HL-60/S4 treated with retinoic acid at 250 ng/mL for 4 days and 3 days (cell line): Measurements from ENCODE around the gene EHMT2.
"Not testable (repeated sequence)": the region's sequence is repeated elsewhere in the genome, so short reads cannot be mapped to it uniquely, and the experiment has no call there.

Experiments used
- in situ Hi-C: fragments of 300-500 bp; cut with MboI; formaldehyde crosslinking; loops from 2 replicates; pipeline ENCODE4 v1.7.0; 2022; ENCODE audit warnings: low sequenced_read_pairs

Gene EHMT2

DNA sequence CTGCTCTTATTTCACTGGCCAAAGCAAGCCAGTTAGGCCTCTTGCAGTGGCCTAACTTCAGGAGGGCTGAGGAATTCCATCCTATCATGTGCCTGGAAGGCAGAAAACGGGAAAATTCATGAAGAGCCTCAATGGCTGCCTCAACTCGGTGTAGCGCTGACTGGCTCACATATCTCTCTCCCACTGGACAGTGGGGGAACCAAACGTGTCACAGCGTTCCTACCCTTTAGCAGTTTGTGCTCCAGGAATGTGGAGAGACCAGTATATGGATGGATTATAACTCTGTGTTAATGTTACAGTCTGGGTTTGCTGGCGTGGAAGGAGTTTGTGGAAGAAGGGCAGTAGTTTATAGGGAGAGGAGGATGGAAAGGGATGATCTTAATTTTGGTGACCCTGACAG is 18.3 kb upstream of the EHMT2 start:
- in situ Hi-C loops = no loop called here

DNA sequence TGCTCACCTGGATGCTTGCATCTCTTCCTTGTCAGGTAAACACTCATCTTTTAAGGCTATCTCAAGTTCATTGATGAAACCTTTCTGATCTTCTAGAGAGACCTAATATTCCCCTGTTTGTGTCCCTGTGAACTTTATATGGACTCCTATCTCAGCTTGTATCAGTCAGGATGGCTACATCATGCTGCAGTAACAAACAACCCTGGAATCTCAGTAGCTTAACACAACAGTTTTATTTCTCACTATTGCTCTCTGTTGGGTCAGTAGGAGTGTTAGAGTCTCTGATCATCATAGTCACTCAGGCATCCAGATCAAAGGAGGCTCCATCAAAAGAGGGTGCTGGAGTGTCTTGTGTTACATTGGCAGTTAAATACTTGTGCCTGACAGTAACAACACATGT is 17.9 kb upstream of the EHMT2 start:
- in situ Hi-C loops = no loop called here

DNA sequence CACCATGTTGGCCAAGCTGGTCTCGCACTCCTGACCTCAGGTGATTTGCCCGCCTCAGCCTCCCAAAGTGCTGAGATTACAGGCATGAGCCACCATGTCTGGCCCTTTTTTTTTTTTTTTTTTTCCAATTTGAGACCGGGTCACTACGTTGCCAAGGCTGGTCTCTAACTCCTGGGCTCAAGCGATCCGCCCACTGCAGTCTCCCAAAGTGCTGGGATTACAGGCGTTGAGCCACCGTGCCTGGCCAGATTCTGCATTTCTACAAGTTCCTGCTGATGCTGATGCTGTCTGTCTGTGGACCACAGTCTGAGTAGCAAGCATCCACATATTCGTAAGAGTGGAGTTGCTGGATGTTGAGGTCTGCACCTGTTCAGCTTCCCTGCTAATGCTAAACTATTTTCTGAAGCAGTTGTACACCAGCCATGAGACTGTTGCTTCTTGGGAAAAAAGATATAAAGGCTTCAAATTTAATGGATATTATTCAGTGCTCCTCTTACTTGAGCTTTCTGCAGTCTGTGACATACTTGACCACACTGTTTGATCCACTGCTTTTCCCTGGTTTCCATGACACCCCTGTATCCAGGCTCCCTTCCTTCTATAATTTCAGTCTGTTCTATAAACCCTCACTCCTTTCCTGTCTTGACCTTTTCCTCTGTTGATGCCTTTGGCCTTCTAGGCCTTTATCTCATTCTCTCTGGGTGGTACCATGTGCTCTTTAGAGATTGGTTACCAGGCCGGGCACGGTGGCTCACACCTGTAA is 14.5 kb upstream of the EHMT2 start:
- in situ Hi-C loops = no loop called here

DNA sequence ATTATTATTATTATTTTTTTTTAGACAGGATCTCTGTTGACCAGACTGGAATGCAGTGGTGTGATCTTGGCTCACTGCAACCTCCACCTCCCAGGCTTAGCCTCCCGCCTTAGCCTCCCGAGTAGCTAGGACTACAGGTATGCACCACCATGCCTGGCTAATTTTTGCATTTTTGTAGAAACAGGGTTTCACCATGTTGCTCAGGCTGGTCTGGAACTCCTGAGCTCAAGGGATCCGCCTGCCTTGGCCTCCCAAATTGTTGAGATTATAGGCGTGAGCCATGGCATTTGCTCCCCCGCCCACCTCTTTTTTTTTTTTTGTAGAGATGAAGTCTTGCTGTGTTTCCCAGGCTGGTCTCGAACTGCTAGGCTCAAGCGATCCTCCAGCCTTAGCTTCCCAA is 11.8 kb upstream of the EHMT2 start:
- in situ Hi-C loops = not testable (repeated sequence)

DNA sequence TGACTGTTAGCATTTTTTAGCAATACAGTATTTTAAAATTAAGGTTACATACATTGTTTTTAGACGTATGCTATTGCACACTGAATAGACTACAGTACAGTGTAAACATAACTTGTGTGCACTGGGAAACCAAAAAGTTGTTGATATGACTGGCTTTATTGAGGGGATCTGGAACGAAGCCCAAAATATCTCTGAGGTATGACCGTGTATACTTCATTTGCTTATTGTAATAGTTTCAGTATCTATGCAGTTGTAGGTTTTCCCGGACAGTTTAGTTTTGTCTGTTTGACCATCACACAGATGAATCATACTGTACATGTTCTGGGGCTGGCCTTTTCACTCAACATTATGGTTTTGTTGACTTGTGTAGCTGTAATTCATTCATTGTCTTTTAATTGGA is 11.3 kb upstream of the EHMT2 start:
- in situ Hi-C loops = no loop called here

DNA sequence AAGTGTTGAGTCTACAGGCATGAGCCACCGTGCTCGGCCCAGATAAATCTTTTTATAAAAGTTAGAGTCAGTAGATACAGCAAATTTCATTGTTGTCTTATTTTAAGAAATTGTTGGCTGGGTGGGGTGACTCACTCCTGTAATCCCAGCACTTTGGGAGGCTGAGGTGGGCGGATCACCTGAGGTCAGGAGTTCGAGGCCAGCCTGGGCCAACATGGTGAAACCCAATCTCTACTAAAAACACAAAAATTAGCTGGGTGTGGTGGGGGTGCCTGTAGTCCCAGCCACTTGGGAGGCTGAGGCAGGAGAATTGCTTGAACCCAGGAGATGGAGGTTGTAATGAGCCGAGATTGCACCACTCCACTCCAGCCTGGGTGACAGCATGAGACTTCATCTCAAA is 10.8 kb upstream of the EHMT2 start:
- in situ Hi-C loops = not testable (repeated sequence)

DNA sequence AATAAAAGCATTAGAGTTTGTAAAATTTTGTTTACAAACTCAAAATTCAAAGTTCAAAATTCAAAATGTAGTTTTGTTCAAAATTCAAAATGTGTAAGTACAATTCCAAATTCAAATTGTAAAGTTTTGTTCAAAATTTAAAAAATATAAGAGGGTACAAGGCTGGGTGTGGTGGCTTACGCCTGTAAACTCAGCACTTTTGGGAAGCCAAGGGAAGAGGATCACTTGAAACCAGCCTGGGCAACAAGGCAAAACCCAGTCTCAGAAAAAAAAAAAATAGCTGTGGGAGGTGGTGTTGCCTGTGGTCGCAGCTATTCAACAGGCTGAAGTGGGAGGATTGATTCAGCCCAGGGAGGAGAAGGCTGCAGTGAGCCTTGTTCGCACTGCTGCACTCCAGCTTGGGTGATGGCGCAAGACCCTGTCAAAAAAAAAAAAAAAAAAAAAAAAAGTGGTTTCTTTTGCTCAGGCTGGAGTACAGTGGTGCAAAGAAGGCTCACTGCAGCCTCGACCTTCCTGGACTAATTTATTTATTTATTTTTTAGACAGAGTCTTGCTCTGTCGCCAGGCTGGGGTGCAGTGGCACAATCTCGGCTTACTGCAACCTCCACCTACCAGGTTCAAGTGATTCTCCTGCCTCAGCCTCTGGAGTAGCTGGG is 9.8 kb upstream of the EHMT2 start:
- in situ Hi-C loops = no loop called here

DNA sequence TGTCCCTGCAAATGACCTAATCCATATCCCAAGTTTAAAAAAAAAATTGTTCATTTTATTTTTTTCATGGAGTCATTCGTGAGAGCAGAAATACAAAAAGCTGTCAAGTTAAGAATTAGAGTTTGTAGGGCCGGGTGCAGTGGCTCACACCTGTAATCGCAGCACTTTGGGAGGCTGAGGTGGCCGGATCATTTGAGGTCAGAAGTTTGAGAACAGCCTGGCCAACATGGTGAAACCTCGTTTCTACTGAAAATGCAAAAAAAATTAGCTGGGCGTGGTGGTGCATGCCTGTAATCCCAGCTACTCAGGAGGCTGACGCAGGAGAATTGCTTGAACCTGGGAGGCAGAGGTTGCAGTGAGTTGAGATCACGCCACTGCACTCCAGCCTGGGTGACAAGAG is 9.2 kb upstream of the EHMT2 start:
- in situ Hi-C loops = not testable (repeated sequence)

DNA sequence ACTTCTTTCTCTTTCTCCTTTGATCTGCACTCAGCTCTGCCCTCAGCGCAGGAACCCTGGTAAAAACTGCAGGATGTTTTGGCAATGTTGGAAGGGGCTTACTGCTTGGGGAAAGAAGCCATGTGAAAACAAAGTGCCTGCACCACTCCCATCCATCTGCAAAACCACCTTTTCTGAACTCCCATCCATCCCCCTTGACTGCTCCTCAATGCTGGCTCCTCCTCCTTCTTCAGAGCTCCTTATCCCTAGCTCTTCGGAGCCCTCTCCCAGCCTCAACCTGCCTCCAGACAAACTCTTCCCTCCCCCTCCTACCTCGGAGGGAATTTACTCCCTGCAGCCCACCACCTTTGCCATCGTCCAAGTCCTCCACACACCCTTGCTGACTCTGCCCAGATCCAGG is 8.6 kb upstream of the EHMT2 start:
- in situ Hi-C loops = no loop called here

DNA sequence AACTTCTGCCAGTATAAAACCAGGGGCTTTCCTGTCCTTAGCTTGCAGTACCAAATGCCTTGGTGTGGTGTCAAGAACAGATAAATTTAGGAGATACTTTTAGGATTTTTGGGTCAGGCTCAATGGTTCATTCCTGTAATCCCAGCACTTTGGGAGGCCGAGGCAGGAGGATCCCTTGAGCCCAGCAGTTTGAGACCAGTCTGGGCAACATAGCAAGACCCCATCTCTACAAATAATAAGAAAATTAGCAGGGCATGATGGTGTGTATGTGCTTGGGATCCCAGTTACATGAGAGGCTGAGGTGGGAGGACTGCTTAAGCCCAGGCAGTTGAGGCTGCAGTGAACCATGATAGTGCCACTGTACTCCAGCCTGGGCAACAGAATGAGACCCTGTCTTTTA is 7.5 kb upstream of the EHMT2 start:
- in situ Hi-C loops = no loop called here

DNA sequence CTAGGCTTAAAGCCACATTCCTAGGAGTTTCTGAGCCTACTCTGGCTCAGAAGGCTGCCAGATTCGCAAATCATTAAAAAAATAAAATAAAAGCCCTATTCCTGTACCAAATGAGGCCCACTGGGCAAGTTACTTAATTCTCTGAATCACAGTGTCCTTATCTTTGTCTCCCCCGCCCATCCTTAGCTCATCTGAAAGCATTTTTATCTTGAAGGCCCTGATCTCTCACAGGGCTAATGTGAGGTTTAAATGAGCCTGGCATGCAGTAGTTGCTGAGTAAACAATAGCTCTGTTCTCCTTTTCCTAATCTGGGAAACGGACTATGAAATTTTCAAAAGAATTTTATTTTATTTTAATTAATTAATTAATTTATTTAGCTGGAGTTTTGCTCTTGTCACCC is 6.5 kb upstream of the EHMT2 start:
- in situ Hi-C loops = no loop called here

DNA sequence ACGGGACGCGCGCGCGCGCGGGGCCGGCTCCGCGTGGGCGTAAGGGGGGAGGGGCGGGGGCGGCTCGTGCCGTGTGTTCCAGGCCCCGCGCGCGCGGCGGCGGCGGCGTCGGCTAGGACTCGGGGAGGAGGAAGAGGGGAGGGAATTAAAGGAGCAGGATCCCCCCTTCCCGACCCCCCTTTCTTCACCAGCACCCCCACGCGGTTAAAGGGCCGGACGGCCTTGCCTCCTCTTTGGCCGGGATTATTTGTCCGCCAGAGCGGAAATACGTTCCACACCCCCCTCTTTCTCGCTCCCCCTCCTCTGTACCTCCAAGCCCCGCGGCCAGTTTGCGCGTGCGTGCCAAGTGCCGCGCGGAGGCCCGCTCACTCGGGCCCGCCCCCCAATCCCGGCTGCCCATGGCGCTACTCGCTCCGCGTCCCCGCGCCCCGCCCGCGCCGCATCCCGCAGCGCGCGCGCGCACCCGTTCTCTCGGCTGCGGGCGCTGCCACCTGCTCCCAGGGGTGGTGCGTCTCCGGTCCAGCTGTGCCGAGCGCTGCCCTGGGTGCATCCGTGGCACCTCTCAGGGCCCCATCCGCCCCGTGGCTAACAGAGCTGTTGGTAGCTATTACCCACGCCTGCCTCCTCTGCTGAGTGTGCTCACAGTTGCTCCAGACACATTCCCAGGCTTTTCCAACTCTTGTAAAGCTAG is 4.6 kb upstream of the EHMT2 start, which contains the start of gene ZBTB12:
Gene ZBTB12, minus strand, starts transcription at position 134 of the 691 bp plus-strand sequence. CDS start 781 bp downstream, outside the sequence.
- in situ Hi-C loops = no loop called here

DNA sequence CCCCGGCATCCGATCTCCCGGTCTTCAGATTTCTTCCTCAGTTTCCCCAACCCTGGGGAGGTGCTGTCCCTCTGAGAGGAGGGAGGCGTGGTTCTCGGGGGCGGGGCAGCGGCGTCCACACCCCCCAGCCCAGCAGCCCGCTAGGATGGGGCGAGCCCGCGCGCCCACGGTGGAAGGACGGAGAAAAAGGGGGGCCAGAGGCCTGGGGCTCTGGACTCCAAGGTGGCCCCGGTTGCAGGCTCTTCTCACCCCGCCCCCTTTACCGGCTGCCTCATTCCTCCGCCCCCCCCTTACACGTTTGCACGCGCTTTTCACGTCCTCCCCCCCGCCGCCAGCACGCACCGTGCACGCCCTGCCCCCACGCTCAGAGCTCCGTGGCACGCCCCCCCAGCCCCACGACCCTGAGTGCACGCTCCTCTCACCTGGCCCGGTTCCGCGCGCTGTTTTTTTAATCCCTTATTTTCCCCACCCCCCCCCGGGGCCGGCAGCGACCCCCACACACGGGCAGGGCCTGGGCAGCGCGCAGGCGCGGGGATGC is 4.0 kb upstream of the EHMT2 start:
- in situ Hi-C loops = no loop called here

DNA sequence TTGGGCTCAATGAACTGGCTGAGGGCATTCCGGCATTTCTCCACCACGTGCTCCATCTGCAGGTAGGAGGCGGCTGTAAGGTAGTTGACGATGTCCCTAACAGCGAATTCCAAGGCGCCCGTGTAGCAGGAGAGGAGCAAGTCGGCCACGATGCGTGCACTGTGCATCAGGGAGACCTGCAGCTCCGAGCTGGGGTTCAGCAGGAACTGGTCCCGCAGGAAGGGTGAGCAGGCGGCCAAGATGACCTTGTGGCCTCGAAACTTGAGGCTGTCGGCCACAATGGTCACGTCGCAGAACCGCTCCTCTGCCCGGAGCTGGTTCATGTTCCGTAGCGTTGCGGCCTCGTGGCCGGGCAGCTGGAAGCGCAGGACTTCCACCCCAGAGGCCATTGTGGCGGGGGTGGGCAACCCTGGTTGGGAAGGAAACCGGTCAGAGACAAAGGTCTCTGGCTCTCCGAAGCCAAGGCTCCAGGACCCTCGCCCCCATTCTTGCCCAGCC is 3.5 kb upstream of the EHMT2 start:
- in situ Hi-C loops = no loop called here

DNA sequence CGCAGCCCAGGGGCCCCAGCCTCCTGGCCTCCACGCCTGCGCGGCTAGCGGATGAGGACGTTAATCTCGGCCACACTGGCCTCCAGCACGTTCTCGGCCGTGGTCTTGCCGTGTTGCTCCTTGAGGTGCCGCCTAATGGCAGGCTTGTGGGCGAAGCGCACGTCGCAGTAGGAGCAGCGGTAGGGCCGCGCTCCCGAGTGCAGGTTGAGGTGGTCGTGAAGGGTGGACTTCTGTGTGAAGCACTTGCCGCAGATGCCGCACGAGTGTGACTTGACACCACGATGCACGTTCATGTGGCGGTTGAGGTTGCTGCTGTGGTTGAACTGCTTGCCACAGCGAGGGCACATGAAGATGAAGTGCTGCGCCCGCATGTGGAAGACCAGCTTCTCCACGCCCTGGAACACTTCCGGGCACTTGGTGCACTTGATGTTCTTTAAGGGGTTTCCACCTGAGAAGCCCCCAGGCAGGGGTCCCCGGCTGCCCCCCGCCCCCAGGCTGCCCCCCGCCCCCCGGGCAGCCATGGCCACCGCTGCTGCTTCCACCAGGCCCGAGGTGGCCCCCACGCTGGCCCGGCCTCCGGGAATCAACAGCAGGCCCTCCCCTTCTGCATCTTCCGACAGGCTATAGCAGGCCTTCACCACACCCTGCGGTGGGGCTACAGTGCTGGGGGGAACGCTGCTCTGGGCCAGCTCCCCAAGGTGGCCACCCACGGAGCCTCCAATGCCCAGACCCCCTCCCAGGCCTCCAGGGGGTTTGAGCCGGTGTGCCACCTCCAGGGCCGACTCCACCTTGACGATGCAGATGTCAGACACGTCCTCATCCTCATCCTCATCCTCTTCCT is 2.6 kb upstream of the EHMT2 start:
- in situ Hi-C loops = no loop called here

DNA sequence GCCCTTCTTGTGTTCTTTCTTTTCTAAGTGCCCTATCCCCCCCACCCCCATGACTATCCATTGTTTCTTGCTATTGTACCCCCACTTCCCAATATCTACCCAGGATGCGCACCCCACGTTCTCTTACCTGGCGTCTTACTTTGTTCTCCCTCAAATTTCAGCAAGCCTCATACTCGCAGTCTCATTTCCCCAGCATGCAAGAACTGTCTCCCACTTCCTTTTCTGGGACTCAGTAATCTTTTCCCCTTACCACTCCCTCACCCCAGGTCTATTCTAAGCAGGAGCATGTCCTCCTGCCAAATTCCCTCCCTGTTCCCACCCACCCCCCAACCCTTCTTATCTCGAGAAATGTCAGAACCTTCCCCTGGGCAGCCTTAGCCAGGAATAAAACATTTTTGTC is 1.7 kb upstream of the EHMT2 start:
- in situ Hi-C loops = no loop called here

DNA sequence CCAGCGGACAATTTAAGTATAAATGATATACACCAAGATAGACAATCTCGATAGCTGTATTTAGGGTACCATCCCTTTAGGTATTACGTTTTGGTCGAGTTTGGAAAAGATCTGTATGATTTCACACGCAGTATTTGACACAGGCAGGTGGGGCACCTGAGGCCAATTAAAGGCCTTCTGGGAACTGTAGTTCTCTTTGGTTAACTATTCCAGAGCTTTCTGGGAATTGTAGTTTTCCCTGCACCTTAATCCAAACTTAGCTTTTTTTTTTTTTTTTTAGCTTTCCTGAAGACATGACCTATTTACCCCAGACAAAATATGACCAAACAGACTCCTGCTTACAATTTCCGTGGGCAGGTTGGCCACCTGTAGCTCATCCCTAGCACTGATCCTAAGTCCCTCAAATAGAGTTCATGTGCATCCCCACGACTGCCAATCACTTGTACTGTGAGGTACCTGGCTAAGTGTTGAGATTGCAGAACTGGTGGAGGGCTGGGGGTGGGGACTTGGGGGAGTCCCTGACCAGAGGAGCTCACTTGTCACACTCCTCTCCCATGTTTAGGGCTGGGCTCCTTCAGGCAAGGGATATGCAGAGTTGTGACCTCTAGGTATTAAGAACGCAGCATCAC is 999 bp upstream of the EHMT2 start:
- in situ Hi-C loops = no loop called here

DNA sequence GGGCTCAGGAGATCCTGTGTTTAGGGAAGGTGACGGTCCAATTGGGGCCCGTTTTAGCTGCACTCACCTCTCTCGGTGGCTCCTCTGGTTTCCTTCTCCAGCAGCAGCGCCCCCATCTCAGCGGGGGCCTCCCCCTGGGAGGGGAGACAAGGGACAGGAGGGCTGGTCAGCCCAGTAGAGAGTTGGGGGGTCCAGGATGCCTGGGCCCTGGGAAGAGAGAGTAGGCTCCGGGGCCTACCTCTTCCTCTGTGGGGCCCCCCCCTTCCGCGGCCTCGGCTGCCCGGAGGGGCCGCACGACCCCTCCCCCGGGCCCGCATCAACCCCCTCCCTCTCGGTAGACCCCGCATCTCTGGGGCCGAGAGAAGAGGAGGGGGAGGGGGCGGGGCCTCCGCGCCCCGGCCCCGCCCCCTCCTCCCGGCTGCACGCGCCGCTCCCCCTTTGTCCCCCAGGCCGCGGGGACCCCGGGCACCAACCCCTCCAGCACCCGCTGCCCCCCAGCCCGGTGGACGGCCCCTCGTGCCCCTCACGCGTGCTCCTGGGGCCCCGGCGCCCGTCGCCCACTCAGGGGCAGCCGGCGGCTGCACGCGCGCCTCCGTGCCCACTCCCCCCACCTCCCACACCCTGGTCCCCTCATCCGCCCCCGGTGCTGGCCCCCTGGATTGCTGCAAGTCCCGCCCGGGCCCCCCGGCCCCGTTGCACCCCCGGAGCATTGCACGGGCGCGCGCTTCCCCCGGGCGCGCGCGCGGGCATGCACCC is 464 bp downstream of the EHMT2 start:
- in situ Hi-C loops = no loop called here

DNA sequence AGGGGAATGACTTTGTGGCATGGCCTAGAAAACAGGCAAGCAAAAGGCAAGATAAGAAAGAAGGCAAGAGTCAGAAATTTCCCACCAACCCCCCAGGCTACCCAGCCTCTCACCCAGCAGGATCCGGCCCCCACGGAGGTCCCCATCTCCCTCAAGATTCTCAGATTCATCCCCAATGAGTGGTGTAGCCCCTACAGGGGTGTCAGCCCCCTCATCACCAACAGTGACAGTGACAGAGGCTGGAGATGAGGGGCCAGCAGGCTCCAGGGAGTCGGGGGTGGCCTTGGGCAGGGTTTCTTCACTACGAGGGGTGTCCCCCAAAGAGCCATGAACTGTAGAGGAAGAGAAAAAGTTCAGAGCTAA is 1.0 kb downstream of the EHMT2 start:
- in situ Hi-C loops = no loop called here

DNA sequence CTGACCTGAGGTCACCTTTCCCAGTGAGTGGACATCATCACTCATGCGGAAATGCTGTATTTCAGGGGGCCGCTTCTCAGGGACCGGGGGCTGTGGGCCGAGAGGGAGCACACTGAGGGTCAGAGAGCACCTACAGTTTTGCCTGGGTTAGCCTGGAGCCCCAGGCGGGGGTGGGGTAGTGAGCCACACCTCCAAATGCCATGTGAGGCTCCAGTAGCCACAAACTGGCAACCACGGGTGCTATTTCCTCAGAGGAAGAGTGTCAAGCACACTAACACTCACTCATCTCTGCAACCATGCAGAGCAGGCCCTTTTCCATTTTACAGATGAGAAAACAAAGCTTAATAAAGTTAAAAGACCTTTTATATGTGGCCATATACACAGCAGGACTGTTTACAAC is 4.7 kb downstream of the EHMT2 start:
- in situ Hi-C loops = no loop called here
